Measurements from ENCODE around the gene PACRG.

DNA sequence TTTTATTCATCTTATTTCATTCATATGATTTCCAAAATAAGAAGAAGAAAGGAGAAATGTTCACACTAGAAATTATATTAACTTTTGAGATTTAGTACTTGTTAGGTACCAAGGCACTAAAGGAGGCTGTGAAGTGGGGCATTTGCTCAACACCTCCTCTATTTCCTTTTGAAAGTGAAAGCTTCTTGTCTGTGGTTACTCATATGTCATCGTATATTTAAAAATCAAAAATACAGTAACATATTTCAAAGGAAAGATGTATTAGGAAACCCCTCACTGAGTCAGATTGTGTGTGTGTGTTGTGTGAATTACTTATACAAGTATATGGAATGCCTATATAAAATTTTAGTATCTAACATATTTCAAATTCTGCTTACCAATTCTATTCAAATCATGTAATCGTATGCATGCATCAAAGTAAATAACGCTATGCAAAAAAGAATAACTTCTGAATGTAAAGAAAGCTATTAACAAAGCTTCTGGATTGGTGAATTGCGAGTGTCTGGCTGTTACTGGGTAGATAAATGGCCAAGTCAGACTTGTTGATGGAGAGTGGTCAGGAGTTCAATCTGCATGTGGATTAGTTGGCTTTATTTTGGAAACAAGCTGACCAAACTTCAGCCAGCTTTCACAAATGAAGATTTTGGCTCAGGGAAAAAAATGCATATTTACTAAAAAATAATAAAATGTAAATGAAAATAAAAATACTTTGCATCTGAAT lies 70.9 kb downstream of the PACRG start:
- TF ChIP-seq TAF1 (IDR thresholded peaks at IDR 0.05; ENCODE audit: borderline replicate concordance, low read depth, low read length) (no peak), POLR2A (IDR thresholded peaks at IDR 0.05; ENCODE audit: low read depth, low read length) (no peak)

All from GM12892 (cell line).